HepG2 (cell line): ENCODE data around the gene NEU4. TPM values are rescaled to one million over a fixed set of nuclear protein-coding genes. Genes with fewer than 3 reads are reported as not detected.
A peak's percentile ranks its signal among the peaks of the same experiment; 100 is the strongest.

Experiments used
- BORCS8-MEF2B ChIP-seq: sonication (generic); formaldehyde crosslinking; IDR thresholded peaks from 2 replicates; pipeline ENCODE4 v1.8.0; 2022; ENCODE audit warnings: mild to moderate bottlenecking, missing genetic modification reagents
- DBP ChIP-seq: sonication (generic); formaldehyde crosslinking; IDR thresholded peaks from 2 replicates; pipeline ENCODE4 v1.4.0; 2020; ENCODE audit warnings: missing genetic modification reagents; ENCODE audit errors: not compliant biosample characterization
- EP300 ChIP-seq, 3 experiments: sonication (generic) in 1 of 3; formaldehyde crosslinking in 1 of 3; IDR thresholded peaks; 2 replicates each; pipeline versions ENCODE4 v1.5.1 to v1.6.1; 2011 to 2020; ENCODE audit warnings: low read depth in 2 of 3, low read length in 2 of 3, borderline replicate concordance in 1 of 3, improper control_type of control experiment in 1 of 3, mild to moderate bottlenecking in 1 of 3, missing genetic modification reagents in 1 of 3, moderate library complexity in 1 of 3
- GZF1 ChIP-seq: sonication (generic); formaldehyde crosslinking; IDR thresholded peaks from 2 replicates; pipeline ENCODE4 v1.5.1; 2020; ENCODE audit warnings: mild to moderate bottlenecking, missing genetic modification reagents
- JUNB ChIP-seq: sonication (generic); formaldehyde crosslinking; IDR thresholded peaks from 2 replicates; pipeline ENCODE4 v1.8.0; 2022; ENCODE audit warnings: missing genetic modification reagents, mild to moderate bottlenecking, borderline replicate concordance
- JUND ChIP-seq: sonication (generic); formaldehyde crosslinking; IDR thresholded peaks from 2 replicates; pipeline ENCODE4 v1.8.0; 2022; ENCODE audit warnings: mild to moderate bottlenecking, missing genetic modification reagents
- KAT8 ChIP-seq: IDR thresholded peaks from 2 replicates; pipeline ENCODE4 v1.6.1; 2016; ENCODE audit warnings: missing genetic modification reagents, missing compliant biosample characterization
- KLF15 ChIP-seq: sonication (generic); formaldehyde crosslinking; IDR thresholded peaks from 2 replicates; pipeline ENCODE4 v1.8.1; 2023; ENCODE audit warnings: borderline replicate concordance, mild to moderate bottlenecking, inconsistent platforms, missing genetic modification reagents, mixed read lengths
- MAFG ChIP-seq: sonication (generic); formaldehyde crosslinking; IDR thresholded peaks from 2 replicates; pipeline ENCODE4 v1.5.1; 2020; ENCODE audit warnings: mild to moderate bottlenecking, missing genetic modification reagents
- MATR3 ChIP-seq: sonication (generic); formaldehyde crosslinking; IDR thresholded peaks from 2 replicates; pipeline ENCODE4 v1.4.0; 2020; ENCODE audit warnings: missing genetic modification reagents
- MED1 ChIP-seq: sonication (generic); formaldehyde crosslinking; IDR thresholded peaks from 2 replicates; pipeline ENCODE4 v1.4.0; 2020; ENCODE audit warnings: missing genetic modification reagents
- MIXL1 ChIP-seq: IDR thresholded peaks from 2 replicates; pipeline ENCODE4 v1.6.1; 2016
- NFIC ChIP-seq: IDR thresholded peaks from 2 replicates; pipeline ENCODE4 v1.6.1; 2012; ENCODE audit warnings: mild to moderate bottlenecking, low read length, inconsistent platforms
- PTBP1 ChIP-seq: fragments of 200-400 bp; formaldehyde crosslinking; IDR thresholded peaks from 2 replicates; pipeline ENCODE4 v1.6.1; 2018; ENCODE audit warnings: low read length, low read depth; ENCODE audit not compliant: poor library complexity, severe bottlenecking
- RFXANK ChIP-seq: IDR thresholded peaks from 2 replicates; pipeline ENCODE4 v1.6.1; 2016
- SNAPC2 ChIP-seq: sonication (generic); formaldehyde crosslinking; IDR thresholded peaks from 2 replicates; pipeline ENCODE4 v1.8.1; 2022; ENCODE audit warnings: mild to moderate bottlenecking, missing genetic modification reagents
- TOPORS ChIP-seq: sonication (generic); formaldehyde crosslinking; IDR thresholded peaks from 2 replicates; pipeline ENCODE4 v1.8.0; 2023; ENCODE audit warnings: mild to moderate bottlenecking, missing genetic modification reagents
- ZMAT3 ChIP-seq: sonication (generic); formaldehyde crosslinking; conservative IDR thresholded peaks from 2 replicates; pipeline ENCODE4 v1.7.0; 2021; ENCODE audit warnings: missing genetic modification reagents
- ZNF431 ChIP-seq: sonication (generic); formaldehyde crosslinking; IDR thresholded peaks from 2 replicates; pipeline ENCODE4 v1.9.0; 2022; ENCODE audit warnings: missing genetic modification reagents, low read depth, mild to moderate bottlenecking, borderline replicate concordance
- ZNF451 ChIP-seq: sonication (generic); formaldehyde crosslinking; IDR thresholded peaks from 2 replicates; pipeline ENCODE4 v1.5.0; 2020; ENCODE audit warnings: mild to moderate bottlenecking, missing genetic modification reagents
- ZNF550 ChIP-seq: sonication (generic); formaldehyde crosslinking; IDR thresholded peaks from 2 replicates; pipeline ENCODE4 v1.4.0; 2020; ENCODE audit warnings: mild to moderate bottlenecking, missing genetic modification reagents, borderline replicate concordance
- ZNF589 ChIP-seq: sonication (generic); formaldehyde crosslinking; conservative IDR thresholded peaks from 2 replicates; pipeline ENCODE4 v1.8.0; 2022; ENCODE audit warnings: mild to moderate bottlenecking, moderate library complexity, missing genetic modification reagents
- polyA plus RNA-seq, 8 experiments: library from polyadenylated mRNA; depleted of rRNA in 3 of 8; stranded (reverse) in 7 of 8; unstranded in 1 of 8; fragments of >200 nt; fragmentation: Illumina TruSeq in 4 of 8; extraction: Trizol in 4 of 8; gene quantifications; 2 replicates each; pipeline versions ENCODE4 v1.2.1 to v1.2.3, GENCODE V29; 2011 to 2016; ENCODE audit warnings: low read depth in 4 of 8, missing spikeins in 1 of 8, mixed read lengths in 1 of 8; ENCODE audit not compliant: insufficient read depth in 1 of 8
- total RNA-seq, 5 experiments: library from RNA; depleted of rRNA; stranded (reverse); fragments of >200 nt; fragmentation: Illumina TruSeq; extraction: Trizol; gene quantifications; 2 replicates each; pipeline ENCODE4 v1.2.3, GENCODE V29; 2016; ENCODE audit warnings: low read depth in 1 of 5
- TF ChIP-seq, protein P1 (sequence below): sonication (generic); formaldehyde crosslinking; IDR thresholded peaks from 2 replicates; pipeline ENCODE4 v1.5.0; 2020; ENCODE audit warnings: mild to moderate bottlenecking, missing genetic modification reagents, borderline replicate concordance

The NEU4 gene
- total and polyA plus RNA-seq, 2 of the 13 experiments (the other 11 are each of a cell fraction or from before 2014, with no cell fraction given): 53.5 to 107 TPM

DNA sequence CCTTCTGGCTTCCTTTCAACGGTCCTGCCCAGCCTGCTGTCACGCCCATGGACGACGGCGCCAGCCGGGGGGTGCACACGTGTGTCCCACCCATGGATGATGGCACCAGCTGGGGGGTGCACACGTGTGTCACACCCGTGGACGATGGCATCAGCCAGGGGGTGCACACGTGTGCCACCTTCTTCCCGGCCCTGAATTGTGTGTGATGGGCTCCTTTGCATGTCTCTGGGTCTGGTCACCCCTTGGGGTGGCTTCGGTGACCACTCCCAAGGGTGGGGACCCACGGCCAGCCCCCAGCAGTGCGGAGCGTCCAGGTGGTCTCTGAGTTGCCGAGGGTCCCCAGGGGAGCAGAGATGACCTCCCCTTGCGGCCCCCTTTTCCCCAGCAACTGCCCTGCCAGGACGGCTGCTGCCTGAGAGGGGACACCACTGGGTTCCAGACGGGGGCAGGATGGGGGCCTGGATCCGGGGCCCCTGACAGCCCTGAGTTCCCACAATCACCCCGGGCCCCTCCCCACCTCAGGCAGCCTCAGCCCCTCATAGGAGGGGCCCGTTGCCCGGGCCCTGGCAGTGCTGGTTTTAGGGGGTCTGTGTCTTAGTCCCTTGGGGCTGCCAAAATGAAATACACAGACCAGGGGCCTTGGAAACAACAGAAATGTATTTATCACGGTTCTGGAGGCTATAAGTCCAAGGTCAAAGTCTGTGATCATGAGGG is 9.4 kb downstream of the NEU4 start (continued):
- TF ChIP-seq, protein P1, sequence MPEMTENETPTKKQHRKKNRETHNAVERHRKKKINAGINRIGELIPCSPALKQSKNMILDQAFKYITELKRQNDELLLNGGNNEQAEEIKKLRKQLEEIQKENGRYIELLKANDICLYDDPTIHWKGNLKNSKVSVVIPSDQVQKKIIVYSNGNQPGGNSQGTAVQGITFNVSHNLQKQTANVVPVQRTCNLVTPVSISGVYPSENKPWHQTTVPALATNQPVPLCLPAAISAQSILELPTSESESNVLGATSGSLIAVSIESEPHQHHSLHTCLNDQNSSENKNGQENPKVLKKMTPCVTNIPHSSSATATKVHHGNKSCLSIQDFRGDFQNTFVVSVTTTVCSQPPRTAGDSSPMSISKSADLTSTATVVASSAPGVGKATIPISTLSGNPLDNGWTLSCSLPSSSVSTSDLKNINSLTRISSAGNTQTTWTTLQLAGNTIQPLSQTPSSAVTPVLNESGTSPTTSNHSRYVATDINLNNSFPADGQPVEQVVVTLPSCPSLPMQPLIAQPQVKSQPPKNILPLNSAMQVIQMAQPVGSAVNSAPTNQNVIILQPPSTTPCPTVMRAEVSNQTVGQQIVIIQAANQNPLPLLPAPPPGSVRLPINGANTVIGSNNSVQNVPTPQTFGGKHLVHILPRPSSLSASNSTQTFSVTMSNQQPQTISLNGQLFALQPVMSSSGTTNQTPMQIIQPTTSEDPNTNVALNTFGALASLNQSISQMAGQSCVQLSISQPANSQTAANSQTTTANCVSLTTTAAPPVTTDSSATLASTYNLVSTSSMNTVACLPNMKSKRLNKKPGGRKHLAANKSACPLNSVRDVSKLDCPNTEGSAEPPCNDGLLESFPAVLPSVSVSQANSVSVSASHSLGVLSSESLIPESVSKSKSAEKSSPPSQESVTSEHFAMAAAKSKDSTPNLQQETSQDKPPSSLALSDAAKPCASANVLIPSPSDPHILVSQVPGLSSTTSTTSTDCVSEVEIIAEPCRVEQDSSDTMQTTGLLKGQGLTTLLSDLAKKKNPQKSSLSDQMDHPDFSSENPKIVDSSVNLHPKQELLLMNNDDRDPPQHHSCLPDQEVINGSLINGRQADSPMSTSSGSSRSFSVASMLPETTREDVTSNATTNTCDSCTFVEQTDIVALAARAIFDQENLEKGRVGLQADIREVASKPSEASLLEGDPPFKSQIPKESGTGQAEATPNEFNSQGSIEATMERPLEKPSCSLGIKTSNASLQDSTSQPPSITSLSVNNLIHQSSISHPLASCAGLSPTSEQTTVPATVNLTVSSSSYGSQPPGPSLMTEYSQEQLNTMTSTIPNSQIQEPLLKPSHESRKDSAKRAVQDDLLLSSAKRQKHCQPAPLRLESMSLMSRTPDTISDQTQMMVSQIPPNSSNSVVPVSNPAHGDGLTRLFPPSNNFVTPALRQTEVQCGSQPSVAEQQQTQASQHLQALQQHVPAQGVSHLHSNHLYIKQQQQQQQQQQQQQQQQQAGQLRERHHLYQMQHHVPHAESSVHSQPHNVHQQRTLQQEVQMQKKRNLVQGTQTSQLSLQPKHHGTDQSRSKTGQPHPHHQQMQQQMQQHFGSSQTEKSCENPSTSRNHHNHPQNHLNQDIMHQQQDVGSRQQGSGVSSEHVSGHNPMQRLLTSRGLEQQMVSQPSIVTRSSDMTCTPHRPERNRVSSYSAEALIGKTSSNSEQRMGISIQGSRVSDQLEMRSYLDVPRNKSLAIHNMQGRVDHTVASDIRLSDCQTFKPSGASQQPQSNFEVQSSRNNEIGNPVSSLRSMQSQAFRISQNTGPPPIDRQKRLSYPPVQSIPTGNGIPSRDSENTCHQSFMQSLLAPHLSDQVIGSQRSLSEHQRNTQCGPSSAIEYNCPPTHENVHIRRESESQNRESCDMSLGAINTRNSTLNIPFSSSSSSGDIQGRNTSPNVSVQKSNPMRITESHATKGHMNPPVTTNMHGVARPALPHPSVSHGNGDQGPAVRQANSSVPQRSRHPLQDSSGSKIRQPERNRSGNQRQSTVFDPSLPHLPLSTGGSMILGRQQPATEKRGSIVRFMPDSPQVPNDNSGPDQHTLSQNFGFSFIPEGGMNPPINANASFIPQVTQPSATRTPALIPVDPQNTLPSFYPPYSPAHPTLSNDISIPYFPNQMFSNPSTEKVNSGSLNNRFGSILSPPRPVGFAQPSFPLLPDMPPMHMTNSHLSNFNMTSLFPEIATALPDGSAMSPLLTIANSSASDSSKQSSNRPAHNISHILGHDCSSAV (CRISPR knock-in tag): no peak
- TF ChIP-seq ZNF550 (CRISPR knock-in tag) (no peak), RFXANK (CRISPR knock-in tag) (no peak), NFIC (no peak), KAT8 (CRISPR knock-in tag) (no peak), TOPORS (no peak), ZNF589 (CRISPR knock-in tag) (no peak), DBP (peak; percentile 32), JUND (CRISPR knock-in tag) (no peak), EP300 (IDR thresholded peaks at IDR 0.05; ENCODE audit: low read depth in 2 of 2, low read length in 2 of 2) (no peak), EP300 (CRISPR knock-in tag; IDR thresholded peaks at IDR 0.05; ENCODE audit: borderline replicate concordance) (no peak), MED1 (CRISPR knock-in tag) (no peak), PTBP1 (no peak), BORCS8-MEF2B (CRISPR knock-in tag) (no peak), MATR3 (no peak), MIXL1 (no peak), SNAPC2 (CRISPR knock-in tag) (no peak), JUNB (no peak), KLF15 (CRISPR knock-in tag) (peak; percentile 24; the same call in 1 of the 2 replicates), ZNF431 (CRISPR knock-in tag) (no peak), ZNF451 (no peak), MAFG (CRISPR knock-in tag) (no peak), GZF1 (no peak), ZMAT3 (CRISPR knock-in tag) (no peak)
